Anterior cingulate cortex (tissue), 58 donors: ENCODE measurements around the gene PHKG1.
"Not testable (repeated sequence)": the region's sequence is repeated elsewhere in the genome, so short reads cannot be mapped to it uniquely, and the experiment has no call there.

ENCODE experiments used
- DNase-seq, 58 donors: peaks; one replicate each; lab custom pipeline; 2025; lab: John Stamatoyannopoulos, UW

PHKG1 gene

DNA sequence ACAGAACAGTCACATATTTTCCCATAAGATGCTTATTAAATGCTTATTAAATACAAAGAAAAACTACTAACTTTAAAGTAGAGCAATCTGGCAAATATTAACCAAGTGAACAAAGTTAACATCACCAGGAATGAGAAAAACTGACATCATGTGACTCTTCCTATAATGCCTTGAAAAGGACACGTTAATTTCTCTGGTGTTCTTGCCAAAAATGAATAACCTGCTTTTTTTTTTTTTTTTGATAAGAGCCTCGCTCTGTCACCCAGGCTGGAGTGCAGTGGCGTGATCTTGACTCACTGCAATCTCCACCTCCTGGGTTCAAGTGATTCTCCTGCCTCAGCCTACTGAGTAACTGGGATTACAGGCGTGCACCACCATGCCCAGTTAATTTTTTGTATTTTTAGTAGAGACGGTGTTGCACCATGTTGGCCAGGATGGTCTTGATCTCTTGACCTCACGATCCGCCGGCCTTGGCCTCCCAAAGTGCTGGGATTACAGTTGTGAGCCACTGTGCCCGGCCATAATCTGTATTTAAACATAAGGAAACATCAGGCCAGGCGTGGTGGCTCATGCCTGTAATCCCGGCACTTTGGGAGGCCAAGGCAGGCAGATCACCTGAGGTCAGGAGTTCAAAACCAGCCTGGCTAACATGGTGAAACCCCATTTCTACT lies 45.2 kb downstream of the PHKG1 start:
- DNase-seq: not testable (repeated sequence)

DNA sequence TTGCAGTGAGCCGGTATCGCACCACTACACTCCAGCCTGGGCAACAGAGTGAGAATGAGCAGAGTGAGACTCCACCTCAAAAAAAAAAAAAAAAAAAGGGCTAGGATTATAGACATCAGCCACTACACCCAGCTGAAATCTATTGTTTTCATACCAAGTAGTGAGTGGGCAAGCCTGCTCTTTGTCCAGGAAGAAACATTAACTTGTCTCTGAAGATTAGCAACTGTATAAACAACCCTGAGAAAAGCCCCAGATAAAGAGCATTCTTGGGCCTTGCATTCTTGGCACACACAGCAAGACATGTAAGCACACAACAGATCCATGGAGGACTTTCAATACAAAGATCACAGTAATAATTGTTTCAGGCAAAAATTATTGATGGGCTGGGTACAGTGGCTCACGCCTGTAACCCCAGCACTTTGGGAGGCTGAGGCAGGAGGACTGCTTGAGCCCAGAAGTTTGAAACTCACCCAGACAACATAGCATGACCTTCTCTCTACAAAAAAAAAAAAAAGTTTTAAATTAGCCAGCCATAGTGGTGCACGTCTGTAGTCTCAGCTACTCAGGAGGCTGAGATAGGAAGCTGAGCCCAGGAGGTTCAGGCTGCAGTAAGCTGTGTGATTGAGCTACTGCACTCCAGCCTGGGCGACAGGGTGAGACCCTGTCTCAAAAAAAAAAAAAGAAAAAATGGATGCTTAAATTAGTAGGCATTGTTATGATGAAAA lies 45.9 kb downstream of the PHKG1 start:
- no peak for DNase-seq

DNA sequence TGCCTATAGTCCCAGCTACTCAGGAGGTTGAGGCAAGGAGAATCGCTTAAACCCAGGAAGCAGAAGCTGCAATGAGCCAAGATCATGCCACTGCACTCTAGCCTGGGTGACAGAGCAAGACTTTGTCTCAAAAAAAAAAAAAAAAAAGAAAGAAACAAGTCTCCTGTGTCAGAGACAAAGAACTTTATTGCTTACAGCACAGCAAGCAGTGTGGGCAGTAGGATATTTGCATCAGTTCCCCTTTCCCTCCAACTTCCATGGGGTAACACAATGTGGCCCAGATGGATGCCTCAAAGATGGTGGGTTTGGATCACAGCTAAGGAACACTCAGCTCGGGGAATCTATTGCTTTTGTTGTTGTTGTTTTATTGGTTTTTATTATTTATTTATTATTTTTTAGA lies 47.0 kb downstream of the PHKG1 start:
- DNase-seq: not testable (repeated sequence)

DNA sequence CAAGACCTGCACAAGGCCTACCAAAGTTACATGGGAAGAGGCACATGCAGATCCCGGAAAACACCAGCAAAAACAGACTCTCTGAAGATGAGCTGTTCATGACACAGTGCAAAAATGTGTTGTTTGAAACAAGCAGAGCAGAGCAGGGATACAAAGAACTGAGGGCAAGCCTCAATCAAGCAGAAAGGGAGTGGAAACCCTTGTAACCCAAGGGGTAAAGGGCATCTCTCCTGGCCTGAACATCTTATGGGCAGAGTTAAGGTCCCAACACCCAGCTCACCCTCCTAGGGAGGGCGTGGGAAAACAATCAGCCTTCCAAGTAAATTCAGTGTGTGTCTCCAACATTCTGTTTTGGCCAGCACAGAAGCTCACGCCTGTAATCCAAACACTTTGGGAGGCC lies 52.0 kb downstream of the PHKG1 start:
- DNase-seq: no peak

DNA sequence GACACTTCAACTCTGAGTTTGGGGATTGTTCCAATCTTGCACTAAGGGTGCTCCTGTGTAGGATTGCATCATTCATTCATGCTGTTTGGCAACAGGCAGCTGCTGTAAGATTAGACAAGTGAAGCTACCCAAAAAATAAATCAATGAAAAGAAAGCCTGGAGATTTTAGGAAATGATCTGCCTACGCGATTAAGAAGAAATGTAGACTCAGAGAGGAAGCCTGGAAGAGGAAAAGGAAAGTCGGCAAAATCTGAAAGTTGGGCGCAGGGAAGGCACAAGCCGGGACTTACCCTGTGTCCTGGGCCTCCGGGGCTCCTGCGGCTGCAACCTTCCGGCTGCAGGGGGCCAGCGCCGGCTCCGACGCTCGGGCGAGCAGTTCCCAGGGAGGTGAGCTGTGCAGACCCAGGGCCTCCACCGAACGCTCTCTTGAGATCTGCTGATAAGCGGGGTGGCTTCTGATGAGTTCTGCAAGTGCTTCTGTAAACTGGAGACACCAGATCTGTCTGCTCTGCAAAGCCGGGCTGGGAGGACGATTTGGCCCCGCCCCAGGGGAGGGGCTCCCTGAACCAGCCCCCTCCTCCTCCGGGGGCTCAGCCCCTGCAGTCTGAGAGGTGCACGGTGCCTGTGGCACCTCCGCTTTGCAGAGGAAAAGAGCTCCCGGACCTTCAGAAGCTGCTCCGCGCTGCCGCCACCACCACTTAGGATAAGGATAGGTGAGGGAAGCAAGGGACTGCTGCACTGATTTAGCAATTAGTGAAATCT lies 58.9 kb downstream of the PHKG1 start:
- peak in 56 of 58 donors; percentile 1 to 70 (median 36) for DNase-seq

DNA sequence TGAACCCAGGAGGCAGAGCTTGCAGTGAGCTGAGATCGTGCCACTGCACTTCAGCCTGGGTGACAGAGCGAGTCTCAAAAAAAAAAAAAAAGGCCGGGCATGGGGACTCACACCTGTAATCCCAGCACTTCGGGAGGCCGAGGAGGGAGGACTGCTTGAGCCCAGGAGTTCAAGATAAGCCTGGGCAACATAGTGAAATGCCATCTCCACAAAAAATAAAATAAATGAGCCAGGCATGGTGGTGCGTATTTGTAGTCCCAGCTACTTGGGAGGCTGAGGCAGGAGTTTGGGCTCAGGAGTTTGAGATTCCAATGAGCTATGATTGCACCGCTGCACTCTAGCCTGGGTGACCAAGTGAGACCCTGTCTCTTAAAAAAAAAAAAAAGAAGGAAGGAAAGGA lies 60.2 kb downstream of the PHKG1 start:
- DNase-seq: not testable (repeated sequence)

DNA sequence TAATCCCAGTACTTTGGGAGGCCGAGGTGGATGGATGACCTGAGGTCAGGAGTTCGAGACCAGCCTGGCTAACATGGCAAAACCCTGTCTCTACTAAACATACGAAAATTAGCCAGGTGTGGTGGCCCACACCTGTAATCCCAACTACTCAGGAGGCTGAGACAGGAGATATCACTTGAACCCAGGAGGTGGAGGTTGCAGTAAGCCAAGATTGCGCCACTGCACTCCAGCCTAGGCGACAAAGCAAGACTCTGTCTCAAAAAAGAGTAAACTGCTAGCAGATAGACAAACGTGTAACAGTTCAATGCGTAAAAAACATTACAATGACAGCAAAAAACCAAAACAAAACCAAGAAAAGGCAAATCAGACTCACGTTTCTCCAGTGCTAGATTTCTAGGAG lies 61.2 kb downstream of the PHKG1 start:
- DNase-seq: not testable (repeated sequence)

DNA sequence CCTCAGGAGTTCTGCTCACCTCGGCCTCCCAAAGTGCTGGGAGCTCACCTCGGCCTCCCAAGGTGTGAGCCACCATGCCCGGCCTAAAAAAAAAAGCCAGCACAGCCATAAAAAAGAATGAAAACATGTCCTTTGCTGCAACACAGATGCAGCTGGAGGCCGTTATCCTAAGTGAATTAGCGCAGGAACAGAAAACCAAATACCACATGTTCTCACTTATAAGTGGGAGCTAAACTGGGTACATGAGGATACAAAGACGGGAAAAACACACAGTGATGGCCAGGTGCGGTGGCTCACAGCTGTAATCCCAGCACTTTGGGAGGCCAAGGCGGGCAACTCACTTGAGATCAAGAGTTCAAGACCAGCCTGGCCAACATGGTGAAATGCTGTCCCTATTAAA lies 62.4 kb downstream of the PHKG1 start:
- DNase-seq: no peak
